GM18907 (cell line): ENCODE results near the gene UBL3.

ENCODE experiments used
- ATAC-seq: cut with Tn5 transposase; IDR thresholded peaks from one replicate; pipeline ENCODE4 v1.9.1; 2021; ENCODE audit warnings: mild to moderate bottlenecking, moderate library complexity; ENCODE audit not compliant: unreplicated experiment

UBL3 gene

DNA sequence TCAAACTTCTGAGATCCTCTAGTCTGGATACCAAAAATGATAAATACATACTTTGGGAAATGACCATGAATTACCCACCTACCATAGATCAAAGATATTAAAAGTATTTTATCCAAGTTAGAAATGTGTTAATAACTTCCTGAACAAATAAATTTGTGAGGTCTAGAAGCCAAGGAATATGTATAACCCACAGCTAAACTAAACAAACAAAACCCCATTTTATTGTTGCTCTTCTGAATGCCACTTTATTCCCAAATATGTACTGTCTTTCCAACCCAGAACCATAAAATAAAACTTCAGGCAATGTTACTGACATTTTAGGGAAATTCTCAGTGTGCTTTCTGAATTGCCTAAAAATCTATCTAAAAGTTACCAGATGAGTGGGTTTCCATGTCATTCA is 35.1 kb downstream of the UBL3 start:
- no peak for ATAC-seq

DNA sequence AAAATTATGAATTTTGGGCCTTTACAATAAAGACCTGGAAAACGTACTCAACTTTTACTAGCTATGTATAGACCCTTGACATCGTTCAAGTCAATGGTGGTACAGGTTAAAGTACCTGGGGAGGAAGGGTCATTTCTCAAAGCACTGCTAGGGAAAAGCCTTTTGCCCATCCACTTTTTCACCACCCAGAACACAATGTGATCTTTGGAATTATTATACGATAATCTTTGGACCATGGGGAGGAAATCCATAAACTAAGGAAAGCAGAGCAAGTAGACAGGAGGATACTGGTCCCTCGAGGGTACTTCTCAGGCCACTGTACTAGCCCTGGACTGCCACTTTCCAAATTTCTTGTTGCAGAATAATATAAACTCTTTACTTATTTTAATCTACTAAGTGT is 39.5 kb downstream of the UBL3 start:
- ATAC-seq = no peak

DNA sequence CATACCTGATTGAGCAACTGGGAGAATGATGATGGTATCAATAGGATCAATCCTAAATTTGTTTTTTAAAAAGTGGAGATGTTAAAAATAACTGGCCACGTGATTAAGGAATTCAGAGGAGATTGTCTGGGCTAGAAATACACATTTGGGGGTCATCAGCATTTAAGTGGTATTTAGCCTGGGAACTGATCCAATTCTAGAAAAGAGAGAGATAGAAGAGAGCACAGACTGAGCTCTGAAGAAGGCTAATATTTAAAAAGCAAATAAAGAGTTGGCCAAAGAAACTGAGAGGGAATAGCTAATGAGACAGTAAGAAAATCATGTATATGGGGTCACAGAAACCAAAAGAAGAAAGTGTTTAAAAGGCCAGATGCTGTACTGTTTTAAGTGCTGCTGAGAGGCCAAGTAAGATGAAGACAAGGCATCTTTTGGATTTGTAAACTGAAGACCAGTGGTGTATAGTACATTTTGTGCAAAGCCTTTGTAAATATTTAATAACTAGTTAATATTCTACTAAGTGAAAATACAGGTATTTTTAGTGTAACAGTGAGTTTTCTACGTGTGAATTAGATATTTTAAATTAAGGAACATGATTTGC is 40.2 kb downstream of the UBL3 start:
- ATAC-seq = peak; percentile 51

DNA sequence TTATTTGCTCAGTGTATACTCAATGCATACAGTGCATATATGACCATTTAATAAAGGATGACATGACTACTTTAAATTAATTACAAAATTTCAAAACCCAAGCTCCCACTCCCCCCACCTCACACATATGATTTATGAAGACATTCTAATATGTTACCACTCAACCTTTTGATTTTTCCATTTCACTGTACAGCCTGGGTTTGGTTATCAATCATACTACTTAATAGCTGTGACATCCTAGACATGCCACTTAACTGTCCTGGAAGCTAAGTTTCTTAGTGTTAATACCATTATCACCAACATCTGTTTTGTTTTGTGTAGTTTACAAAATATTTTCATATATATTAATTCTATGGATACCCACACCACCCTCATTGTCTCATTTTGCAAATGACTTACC is 42.2 kb downstream of the UBL3 start:
- no peak for ATAC-seq

DNA sequence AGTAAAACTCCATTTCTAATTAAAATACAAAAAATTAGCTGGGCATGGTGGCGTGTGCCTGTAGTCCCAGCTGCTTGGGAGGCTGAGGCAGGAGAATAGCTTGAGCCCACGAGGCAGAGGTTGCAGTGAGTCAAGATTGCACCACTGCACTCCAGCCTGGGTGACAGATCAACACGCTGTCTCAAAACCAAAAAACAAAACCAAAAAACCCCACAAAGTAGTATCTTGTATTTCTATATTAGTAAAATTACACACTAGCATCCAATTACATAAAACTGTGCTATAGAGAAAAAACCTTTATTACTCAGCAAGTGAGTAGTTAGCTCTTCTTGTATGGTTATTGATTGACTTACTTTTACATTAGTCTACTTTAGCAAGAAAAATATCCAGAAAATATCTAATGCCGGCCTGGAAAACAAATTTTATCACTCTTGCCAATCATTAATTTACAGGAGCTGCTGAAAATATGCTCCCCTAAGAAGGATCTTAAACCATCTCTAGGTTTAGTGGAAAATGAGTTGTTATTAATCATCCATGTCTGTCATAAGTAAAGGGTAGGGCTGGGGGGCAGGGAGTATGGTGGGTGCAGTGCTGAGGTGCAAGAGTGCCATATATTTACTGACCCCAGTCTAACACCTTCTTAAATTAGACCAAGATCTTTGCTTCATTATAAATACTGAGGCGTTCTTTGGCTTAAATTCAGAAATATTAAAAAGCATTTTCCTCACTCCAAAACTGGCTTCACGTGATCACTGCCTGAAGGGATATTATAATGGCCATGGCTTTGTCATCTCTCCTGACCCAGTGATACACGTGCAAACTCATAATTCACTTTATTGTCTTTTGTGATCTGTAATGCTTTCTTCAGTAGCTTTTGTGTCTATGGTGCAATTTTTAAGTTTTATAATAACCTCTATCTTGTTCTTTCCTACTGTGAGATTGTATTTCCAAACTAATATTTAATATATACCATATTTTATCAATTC is 44.1 kb downstream of the UBL3 start:
- ATAC-seq = no peak

DNA sequence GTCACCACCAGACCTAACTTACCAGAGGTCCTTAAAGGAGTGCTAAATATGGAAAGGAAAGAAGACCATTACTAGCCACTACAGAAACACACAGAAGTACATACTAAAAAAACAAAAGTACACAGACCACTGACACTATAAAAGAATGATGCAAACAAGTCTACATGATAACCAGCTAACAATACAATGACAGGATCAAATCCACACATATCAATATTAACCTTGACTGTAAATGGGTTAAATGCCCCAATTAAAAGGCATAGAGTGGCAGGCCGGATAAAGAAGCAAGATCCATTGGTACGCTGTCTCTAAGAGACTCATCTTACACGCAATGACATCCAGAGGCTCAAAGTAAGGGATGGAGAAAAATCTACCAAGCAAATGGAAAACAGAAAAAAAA is 47.2 kb downstream of the UBL3 start:
- ATAC-seq = no peak

DNA sequence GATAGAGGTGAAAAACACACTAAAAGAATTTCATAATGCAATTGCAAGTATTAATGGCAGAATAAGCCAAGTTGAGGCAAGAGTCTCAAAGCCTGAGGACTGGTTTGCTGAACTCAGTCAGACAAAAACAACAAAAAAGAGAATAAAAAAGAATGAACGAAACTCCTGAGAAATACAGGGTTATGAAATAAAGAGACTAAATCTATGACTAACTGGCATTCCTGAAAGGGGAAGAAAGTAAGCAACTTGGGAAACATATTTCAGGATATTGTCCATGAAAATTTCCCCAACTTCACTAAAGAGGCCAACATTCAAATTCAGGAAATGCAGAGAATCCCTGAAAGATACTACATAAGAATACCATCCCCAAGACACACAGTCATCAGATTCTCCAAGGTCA is 47.8 kb downstream of the UBL3 start:
- no peak for ATAC-seq

DNA sequence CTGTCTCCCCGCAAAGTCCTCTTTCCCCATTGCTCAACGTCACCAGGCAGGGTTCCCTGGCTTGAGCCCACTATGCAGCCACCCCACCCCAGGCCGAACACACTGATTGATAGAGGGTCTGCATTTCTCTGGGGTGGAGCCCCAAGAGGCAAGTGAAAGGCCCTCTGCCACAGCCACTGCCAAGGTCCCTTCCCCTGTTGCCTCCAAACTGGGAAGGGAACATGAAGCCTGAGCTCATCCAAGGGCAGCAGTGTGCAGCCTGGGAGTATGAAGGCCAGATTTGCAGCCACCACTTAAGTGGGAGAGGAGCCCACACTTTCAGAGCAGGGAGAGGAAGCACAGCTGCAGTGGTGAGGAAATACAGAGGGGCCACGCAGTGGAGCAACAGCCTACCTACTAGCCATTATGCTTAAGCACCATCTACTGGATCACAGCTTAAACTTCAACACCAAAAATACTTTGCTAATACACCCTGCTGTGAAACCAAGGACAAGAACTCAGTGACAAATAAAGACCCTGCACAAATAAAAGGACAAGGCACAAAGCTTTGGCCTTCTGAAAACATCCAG is 48.6 kb downstream of the UBL3 start:
- no peak for ATAC-seq

DNA sequence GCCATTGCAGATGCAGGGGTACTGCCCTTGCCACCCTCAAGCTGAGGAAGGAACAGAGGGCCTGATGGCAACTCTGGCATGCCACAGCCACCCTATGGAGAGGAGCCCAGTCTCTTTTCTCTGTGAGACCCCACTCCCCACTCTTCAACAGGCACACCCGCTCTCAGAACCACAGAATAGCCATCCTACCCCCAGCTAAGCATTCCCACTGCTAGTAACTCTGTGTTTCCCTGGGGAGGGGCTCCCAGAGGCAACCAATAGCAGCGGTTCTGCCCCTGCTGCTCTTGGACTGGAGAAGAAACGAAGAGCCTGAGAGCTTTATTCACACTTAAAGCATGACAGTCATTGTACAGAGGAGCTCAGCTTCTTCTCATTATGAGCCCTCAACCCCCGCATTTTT is 49.3 kb downstream of the UBL3 start:
- no peak for ATAC-seq

DNA sequence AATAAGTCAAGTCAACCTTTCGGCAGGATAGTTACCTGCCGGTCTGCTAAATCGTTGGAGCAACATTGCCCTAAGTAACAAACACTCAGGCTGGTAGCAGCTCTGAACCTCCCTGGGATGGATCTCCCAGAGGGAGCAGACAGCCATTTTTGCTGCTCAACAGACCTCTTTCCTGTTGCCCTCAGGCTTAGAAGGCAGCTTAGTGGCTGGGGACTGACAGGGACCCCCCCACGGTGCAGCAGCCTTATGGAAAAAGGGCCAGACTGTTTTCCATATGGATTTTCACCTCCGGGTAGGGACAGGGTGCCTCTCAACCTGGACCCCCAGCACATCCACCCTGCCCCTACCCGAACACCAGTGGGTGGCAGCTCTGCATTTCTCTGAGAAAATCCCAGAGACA is 49.7 kb downstream of the UBL3 start:
- no peak for ATAC-seq

DNA sequence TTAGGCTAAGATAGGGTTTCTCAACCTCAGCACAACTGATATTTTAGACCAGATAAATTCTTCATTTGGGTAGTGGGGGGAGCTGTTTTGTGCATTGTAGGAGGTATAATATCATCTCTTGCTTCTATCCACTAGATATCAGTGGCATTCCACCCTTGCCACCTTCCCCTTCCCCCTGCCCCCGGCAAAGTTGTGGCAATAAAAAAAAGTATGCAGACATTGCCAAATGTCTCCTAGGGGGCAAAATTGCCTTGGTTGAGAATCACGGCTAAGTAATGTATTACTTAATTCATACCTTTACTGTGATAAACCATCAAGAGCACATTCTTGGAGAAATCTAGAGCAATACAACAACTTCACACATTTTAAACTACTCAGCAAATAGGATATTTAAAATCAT is 51.4 kb downstream of the UBL3 start:
- no peak for ATAC-seq

DNA sequence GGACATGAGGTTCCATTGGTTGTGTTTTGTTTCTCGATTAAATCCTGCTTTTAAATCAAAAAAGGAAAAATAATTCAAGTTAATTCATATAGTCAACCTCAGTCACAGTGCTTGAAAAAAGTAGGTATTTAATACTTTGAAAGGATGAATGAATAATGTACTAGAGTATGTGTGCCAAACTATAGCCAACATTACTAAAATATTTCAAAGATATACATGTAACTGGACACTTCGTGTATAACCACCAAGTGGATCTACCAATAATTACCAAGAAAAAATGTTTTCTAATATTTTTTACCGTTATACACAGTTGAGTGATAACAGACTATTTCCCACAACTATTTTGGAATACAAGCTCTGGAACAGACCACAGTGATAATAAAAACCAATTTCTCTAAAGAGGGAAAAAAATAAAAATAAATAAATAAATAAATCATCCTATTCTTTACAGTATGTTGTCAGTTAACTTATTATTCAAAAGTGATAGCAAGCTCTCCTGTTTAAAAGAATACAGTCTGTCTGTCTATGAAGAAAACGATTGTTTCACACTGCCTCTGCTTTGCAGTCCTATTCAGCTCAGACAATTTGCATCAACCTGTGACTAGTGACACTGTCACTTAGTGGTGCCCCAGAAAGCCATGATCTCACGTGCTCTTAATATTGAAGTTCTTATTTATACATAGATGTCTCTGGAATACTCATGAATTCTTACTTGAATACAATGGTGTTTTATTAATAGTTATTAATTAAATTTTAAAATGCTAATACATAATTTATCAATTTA is 58.2 kb downstream of the UBL3 start:
- no peak for ATAC-seq

DNA sequence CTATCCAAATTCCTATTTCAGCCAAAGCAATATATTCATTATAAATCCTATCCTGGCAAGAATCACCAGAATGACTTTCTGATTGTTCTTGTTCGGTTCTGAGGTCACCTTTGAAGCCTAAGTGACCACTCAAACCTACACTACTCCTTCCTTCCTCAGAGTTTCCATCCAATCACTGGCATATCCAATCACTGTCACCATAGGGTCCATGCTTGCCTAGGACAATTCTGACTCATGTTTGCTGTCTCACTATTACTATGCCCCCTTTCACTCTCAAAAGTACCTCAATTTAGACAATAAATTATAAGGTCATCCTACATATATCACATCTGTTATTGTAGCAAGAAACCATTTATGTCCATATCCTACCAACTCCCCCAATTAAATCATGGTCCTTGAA is 58.9 kb downstream of the UBL3 start:
- no peak for ATAC-seq

DNA sequence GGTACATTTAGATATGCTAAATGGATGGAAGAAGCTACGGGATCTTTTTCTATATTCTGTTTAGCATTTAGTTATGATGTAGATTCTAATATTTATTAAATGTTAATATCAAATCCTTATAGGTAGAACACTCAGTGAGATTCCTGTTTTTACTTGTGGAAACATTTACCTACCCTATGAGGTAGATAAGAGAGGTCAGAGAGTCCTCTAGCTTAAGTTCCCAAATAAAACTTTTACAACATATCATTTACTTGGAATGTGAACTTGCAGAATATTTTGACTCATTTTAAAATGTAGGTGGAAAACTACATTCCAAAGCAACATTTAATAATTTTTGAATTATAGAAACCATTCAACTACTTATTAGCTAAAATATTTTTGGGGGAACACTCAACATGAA is 63.7 kb downstream of the UBL3 start:
- ATAC-seq = no peak

DNA sequence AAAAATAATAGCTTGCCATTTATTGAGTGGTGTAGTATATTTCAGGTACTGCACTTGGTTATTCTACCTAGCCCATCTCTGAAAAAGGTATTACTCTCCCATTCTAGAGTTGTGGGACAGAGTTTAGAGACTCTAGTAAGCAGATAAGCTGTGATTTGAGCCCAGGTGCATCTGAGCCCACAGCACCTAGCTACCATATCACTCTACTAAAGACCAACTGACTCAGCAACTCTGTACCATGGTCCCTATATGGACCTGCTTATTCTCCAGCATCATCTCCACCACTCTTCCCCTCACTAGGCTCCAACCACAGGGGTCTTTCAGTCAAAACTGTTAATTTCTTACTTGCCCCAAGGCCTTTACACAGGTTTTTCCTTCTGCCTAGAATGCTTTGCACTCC is 64.4 kb downstream of the UBL3 start:
- no peak for ATAC-seq

DNA sequence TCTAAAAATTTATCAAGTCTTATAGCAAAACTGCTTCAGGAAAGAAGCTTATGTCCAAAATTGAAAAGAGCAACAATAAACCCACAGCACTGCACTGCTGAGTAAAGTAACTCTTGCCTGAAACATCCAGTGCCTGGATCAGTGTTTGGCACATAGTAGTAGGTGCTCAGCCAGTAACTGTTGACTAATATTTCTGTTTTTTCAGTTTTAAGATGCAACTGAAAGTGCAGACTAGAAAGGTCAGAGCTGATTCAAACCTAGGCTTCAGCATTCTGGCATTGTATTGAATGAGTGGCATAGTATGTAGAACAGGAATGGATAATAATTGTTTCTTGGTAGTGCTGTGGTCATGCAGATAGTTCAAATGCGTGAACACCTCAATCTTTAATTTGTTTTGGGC is 67.6 kb downstream of the UBL3 start:
- ATAC-seq = no peak

DNA sequence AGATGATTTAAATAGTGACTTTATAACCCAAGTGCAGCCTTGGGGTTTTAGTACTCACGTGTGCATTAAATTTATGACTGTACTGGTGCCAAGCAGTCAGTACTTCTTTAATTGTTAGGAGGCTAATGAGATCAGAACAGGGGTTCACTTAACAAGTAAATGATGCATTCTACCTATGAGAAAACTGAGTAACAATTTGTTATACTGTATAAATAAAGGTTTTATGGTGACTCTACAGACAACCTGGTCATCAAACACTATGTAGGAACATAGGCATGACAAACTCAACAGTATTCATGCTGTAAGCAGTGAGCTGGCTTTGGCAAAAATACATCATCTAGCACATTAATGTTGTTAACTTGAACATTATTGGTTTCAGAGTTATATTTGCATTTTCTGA is 75.6 kb downstream of the UBL3 start:
- no peak for ATAC-seq

DNA sequence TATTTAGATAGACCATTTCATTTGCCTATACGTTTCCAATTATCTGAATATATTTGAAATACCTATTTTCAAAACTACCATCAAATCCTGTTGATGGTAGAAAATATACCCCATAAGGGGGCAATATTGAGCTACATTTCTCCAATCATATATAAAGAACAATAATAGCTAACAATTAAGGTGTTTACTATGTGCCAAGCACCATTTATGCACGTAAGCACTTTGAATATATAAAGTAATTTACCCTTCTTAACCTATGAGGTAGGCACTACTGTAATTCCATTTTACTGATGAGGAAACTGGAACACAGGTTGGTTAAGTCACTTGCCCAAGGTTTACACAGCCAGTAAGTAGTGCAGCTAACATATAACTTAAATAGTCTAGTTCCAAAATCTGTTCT is 79.2 kb downstream of the UBL3 start:
- no peak for ATAC-seq

DNA sequence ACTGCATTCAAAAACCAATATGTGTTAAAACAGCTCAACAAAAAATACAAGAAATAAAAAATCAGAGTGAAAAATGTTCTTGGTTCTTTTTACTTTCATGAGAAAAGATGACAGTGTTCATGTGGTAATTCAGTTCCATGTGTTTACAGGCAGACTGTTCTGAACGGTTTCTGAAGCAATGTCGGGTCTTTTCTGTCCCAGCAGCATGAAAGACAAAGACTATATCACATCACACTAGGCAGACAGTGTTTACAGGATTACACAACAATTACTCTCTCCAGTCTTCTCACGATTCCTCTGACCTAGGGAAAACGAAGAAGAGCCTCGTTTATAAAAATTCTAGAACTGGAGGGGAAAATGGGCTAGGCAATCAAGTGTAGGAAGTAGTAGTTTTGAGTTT is 83.4 kb downstream of the UBL3 start:
- no peak for ATAC-seq

DNA sequence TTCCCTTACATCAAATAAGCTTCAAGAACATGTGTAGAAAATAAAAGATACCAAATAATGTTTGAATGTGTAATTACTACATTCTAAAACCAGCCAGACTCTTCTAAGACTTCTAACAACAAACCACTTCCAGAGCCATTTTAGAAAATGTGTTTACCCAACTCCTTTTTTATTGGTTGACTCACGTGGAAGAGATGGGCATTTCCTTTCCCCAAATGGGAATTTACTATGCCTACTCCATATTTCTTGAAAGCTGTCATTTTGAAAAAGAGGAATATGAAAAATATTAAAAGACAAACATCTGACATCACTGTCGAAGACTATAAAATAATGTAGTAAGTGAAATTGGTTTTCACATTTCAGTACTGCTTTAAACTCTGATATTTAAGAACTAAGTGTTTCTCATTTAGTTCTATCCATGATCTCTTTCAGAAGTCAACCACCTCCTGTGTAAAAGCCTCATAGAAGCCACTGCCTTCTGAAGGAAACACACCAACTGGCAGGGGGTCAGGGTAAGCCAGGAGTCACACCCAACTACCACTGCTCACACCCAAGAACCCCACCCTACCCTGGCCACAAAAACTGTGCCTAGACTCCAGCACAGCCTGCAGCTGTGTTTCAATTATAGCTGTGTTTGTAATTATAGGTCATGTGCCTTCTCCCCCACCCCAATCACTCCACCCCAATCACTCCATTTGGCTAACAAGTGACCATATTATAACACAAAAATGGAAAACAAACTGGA is 86.8 kb downstream of the UBL3 start:
- ATAC-seq = no peak

DNA sequence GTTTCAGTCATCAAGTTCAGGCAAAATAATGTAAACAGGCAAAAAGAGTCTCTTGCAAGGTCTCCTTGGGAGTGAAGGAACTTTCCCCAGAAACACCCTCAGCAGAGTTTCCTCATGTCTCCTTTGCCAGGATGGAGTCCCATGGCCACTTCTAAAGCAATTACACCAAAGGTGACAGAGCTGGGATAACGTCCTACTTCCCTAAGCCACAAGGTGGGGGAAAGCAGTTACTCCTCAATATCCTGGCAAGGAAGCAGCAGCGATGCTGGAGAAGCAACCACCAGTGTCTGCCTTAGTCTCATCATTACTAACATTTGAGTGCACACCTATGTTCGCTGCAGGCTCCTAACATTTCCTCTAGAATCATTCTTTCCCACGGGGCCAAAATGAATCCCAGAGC is 88.6 kb downstream of the UBL3 start:
- ATAC-seq = no peak
